ES-I3 (cell line): ENCODE results near the gene PLEKHA7.
"Not testable (repeated sequence)": the region's sequence is repeated elsewhere in the genome, so short reads cannot be mapped to it uniquely, and the experiment has no call there.

Source experiments
- H3K36me3 ChIP-seq: 2 replicates; pipeline ENCODE4 v1.6.1; 2013; ENCODE audit warnings: mild to moderate bottlenecking, low read length, control low read depth, moderate library complexity; ENCODE audit not compliant: insufficient read depth
- H3K4me1 ChIP-seq: 2 replicates; pipeline ENCODE4 v1.6.1; 2013; ENCODE audit warnings: mild to moderate bottlenecking, control low read depth, low read length; ENCODE audit not compliant: insufficient read depth
- H3K9ac ChIP-seq: 2 replicates; pipeline ENCODE4 v1.6.1; 2013; ENCODE audit warnings: low read depth, mild to moderate bottlenecking, low read length, moderate library complexity
- H3K9me3 ChIP-seq: 2 replicates; pipeline ENCODE4 v1.6.1; 2013; ENCODE audit warnings: mild to moderate bottlenecking, low read length, moderate library complexity; ENCODE audit not compliant: control insufficient read depth, insufficient read depth

Gene PLEKHA7

GRCh38 chr11:16925561-16926065, 88.6 kb downstream of the PLEKHA7 start:
- Histone ChIP-seq H3K36me3 (no peaks in the 10 kb centered on the region), H3K9ac (peak overlapping the region; percentile 47; the same call in 1 of the 2 replicates), H3K4me1 (peaks cover 11% of the 10 kb centered on the region), H3K9me3 (no peaks in the 10 kb centered on the region)

GRCh38 chr11:16924826-16925560, 89.2 kb downstream of the PLEKHA7 start:
- Histone ChIP-seq H3K36me3 (no peaks in the 10 kb centered on the region), H3K9ac (peak overlapping the region; percentile 47; the same call in 1 of the 2 replicates), H3K4me1 (peaks cover 11% of the 10 kb centered on the region), H3K9me3 (no peaks in the 10 kb centered on the region)

GRCh38 chr11:16924462-16924825, 89.8 kb downstream of the PLEKHA7 start:
- no peak overlapping the region; the same call in 1 of the 2 replicates for H3K9ac ChIP-seq
- no peaks in the 10 kb centered on the region for H3K36me3 ChIP-seq
- no peaks in the 10 kb centered on the region for H3K9me3 ChIP-seq
- H3K4me1 ChIP-seq = peaks cover 11% of the 10 kb centered on the region

- Histone ChIP-seq H3K9me3 (no peaks in the 10 kb centered on the region), H3K36me3 (no peaks in the 10 kb centered on the region), H3K4me1 (peaks cover 11% of the 10 kb centered on the region), H3K9ac (no peak overlapping the region)
These were observed 90.2 kb downstream of the PLEKHA7 start for GRCh38 chr11:16923987-16924386.

- Histone ChIP-seq H3K9ac (no peak overlapping the region), H3K9me3 (no peaks in the 10 kb centered on the region), H3K4me1 (peaks cover 9% of the 10 kb centered on the region), H3K36me3 (no peaks in the 10 kb centered on the region)
These were observed 92.5 kb downstream of the PLEKHA7 start for GRCh38 chr11:16921668-16922067.

- no peaks in the 10 kb centered on the region for H3K36me3 ChIP-seq
- H3K9ac ChIP-seq = no peak overlapping the region
- H3K9me3 ChIP-seq = no peaks in the 10 kb centered on the region
- peaks cover 6% of the 10 kb centered on the region; the same call in 1 of the 2 replicates for H3K4me1 ChIP-seq
These were observed 93.2 kb downstream of the PLEKHA7 start for GRCh38 chr11:16921019-16921418.

GRCh38 chr11:16920559-16920958, 93.7 kb downstream of the PLEKHA7 start:
- Histone ChIP-seq H3K9ac (no peak overlapping the region), H3K4me1 (peaks cover 6% of the 10 kb centered on the region; the same call in 1 of the 2 replicates), H3K9me3 (no peaks in the 10 kb centered on the region), H3K36me3 (no peaks in the 10 kb centered on the region)

- not testable (repeated sequence) for H3K36me3 ChIP-seq, H3K9ac ChIP-seq, H3K4me1 ChIP-seq, H3K9me3 ChIP-seq
These were observed 95.6 kb downstream of the PLEKHA7 start for GRCh38 chr11:16918543-16919182.

- no peaks in the 10 kb centered on the region for H3K9me3 ChIP-seq
- H3K9ac ChIP-seq = no peak overlapping the region
- no peaks in the 10 kb centered on the region for H3K36me3 ChIP-seq
- H3K4me1 ChIP-seq = peaks cover 6% of the 10 kb centered on the region; the same call in 1 of the 2 replicates
These were observed 96.3 kb downstream of the PLEKHA7 start for GRCh38 chr11:16917941-16918340.

- H3K9ac ChIP-seq = no peak overlapping the region
- H3K9me3 ChIP-seq = no peaks in the 10 kb centered on the region
- peaks cover 11% of the 10 kb centered on the region; the same call in 1 of the 2 replicates for H3K4me1 ChIP-seq
- H3K36me3 ChIP-seq = no peaks in the 10 kb centered on the region
These were observed 101.5 kb downstream of the PLEKHA7 start for GRCh38 chr11:16912692-16913111.

- no peaks in the 10 kb centered on the region for H3K9me3 ChIP-seq
- no peaks in the 10 kb centered on the region for H3K36me3 ChIP-seq
- H3K9ac ChIP-seq = no peak overlapping the region
- peaks cover 11% of the 10 kb centered on the region; the same call in 1 of the 2 replicates for H3K4me1 ChIP-seq
These were observed 102.6 kb downstream of the PLEKHA7 start for GRCh38 chr11:16911658-16912057.

GRCh38 chr11:16911186-16911585, 103.0 kb downstream of the PLEKHA7 start:
- no peaks in the 10 kb centered on the region for H3K36me3 ChIP-seq
- no peak overlapping the region for H3K9ac ChIP-seq
- peaks cover 11% of the 10 kb centered on the region; the same call in 1 of the 2 replicates for H3K4me1 ChIP-seq
- no peaks in the 10 kb centered on the region for H3K9me3 ChIP-seq

- Histone ChIP-seq H3K36me3 (no peaks in the 10 kb centered on the region), H3K4me1 (peaks cover 11% of the 10 kb centered on the region; the same call in 1 of the 2 replicates), H3K9ac (no peak overlapping the region)
These were observed 104.7 kb downstream of the PLEKHA7 start for GRCh38 chr11:16909359-16910035.

GRCh38 chr11:16905375-16905774, 108.8 kb downstream of the PLEKHA7 start:
- Histone ChIP-seq H3K9me3 (no peaks in the 10 kb centered on the region), H3K4me1 (no peaks in the 10 kb centered on the region; the same call in 1 of the 2 replicates), H3K9ac (no peak overlapping the region), H3K36me3 (no peaks in the 10 kb centered on the region)

More at GRCh38 chr11:16909359-16910035, 104.7 kb downstream of the PLEKHA7 start:
- H3K9me3 ChIP-seq = no peaks in the 10 kb centered on the region
